Body of pancreas (tissue), 4 donors: Measurements from ENCODE around the gene TMEM178B. TPM values are rescaled to one million over a fixed set of nuclear protein-coding genes. Genes with fewer than 3 reads are reported as not detected.

Source experiments
- ATAC-seq: fragments of 150-250 bp; one replicate; pipeline ENCODE4 v1.9.1; 2016
- DNase-seq, 4 donors: peaks; one replicate each; pipeline ENCODE4 v3.0.0-alpha.2; 2019
- H3K27ac ChIP-seq, 4 donors: fragments of 200-600 bp; sonication (generic); 1 replicate in 3 of 4; 2 replicates in 1 of 4; pipeline versions ENCODE4 v1.5.1 to v1.6.1; 2016 to 2019; ENCODE audit warnings: mild to moderate bottlenecking in 1 of 4, mixed read lengths in 1 of 4, moderate library complexity in 1 of 4
- H3K27me3 ChIP-seq, 2 donors: fragments of 200-600 bp; sonication (generic); one replicate each; pipeline ENCODE4 v1.6.0; 2016; ENCODE audit warnings: mild to moderate bottlenecking in 1 of 2
- H3K36me3 ChIP-seq, 2 donors: fragments of 200-600 bp; sonication (generic); replicated peaks in 1 of 2; 2 replicates each; pipeline ENCODE4 v1.5.1; 2016; ENCODE audit warnings: low read depth in 2 of 2; ENCODE audit not compliant: insufficient read depth in 1 of 2
- H3K4me1 ChIP-seq: fragments of 200-600 bp; sonication (generic); one replicate; pipeline ENCODE4 v1.6.0; 2016
- H3K4me3 ChIP-seq, 2 donors: fragments of 200-600 bp; sonication (generic); 1 replicate in 1 of 2; 2 replicates in 1 of 2; pipeline ENCODE4 v1.5.1; 2016 to 2019
- H3K9me3 ChIP-seq, 3 donors: fragments of 200-600 bp; sonication (generic); 1 replicate in 2 of 3; 2 replicates in 1 of 3; pipeline ENCODE4 v1.5.1; 2016
- POLR2A ChIP-seq, 3 donors: fragments of 450-650 bp; IDR thresholded peaks; one replicate each; pipeline ENCODE4 v1.6.1; 2016; ENCODE audit warnings: antibody characterized with exemption in 3 of 3, mild to moderate bottlenecking in 2 of 3
- WGBS, 2 donors: methylation state at CpG; one replicate each; pipeline ENCODE4 v1.1.5; 2017; 5-methylcytosine and 5-hydroxymethylcytosine counted together
- intact Hi-C: fragments of 100-400 bp; cut with DNase I; formaldehyde crosslinking; loops from one replicate; pipeline ENCODE4 v1.15.1; 2023
- total RNA-seq, 2 donors: library from RNA; depleted of rRNA; stranded (reverse); fragments of >200 nt; gene quantifications; one replicate each; pipeline ENCODE4 v1.1.0, GENCODE V29; 2016
- TF ChIP-seq, protein P1 (sequence below), 7 experiments: fragments of 450-650 bp in 4 of 7; fragments of 200-600 bp in 3 of 7; sonication (generic) in 3 of 7; IDR thresholded peaks; one replicate each; pipeline ENCODE4 v1.5.1; 2016 to 2019; ENCODE audit warnings: antibody characterized with exemption in 7 of 7

TMEM178B gene
- total RNA-seq, 2 donors from 2014 or later: 1.0 to 11.9 TPM

DNA sequence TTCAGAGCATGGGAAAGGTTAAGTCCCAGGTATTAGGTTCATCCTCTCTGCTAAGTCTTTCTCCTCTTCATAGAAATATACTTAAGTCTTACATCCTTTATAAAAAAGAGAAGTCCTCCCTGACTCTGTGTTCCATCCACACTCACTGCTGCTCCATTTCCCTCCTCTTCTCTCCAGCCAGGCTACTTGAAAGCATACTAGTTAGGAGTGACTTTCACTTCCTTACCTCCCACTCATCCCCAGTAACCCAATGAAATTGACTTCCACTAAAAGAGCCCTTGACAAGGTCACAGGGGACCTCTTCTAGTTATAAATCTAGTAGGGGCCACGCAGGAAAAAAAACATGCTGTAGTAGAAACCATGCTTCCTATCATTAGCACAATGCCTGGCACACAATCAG, 344.2 kb downstream of the TMEM178B start:
- DNase-seq (no peak), ATAC-seq (no peak)
- TF ChIP-seq, protein P1, sequence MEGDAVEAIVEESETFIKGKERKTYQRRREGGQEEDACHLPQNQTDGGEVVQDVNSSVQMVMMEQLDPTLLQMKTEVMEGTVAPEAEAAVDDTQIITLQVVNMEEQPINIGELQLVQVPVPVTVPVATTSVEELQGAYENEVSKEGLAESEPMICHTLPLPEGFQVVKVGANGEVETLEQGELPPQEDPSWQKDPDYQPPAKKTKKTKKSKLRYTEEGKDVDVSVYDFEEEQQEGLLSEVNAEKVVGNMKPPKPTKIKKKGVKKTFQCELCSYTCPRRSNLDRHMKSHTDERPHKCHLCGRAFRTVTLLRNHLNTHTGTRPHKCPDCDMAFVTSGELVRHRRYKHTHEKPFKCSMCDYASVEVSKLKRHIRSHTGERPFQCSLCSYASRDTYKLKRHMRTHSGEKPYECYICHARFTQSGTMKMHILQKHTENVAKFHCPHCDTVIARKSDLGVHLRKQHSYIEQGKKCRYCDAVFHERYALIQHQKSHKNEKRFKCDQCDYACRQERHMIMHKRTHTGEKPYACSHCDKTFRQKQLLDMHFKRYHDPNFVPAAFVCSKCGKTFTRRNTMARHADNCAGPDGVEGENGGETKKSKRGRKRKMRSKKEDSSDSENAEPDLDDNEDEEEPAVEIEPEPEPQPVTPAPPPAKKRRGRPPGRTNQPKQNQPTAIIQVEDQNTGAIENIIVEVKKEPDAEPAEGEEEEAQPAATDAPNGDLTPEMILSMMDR (IDR thresholded peaks at IDR 0.05): no peak
- no peak for TF ChIP-seq POLR2A (IDR thresholded peaks at IDR 0.05)
- no peaks in the 10 kb centered on the region for H3K9me3 ChIP-seq
- H3K27ac ChIP-seq: no peak overlapping the region
- no peak overlapping the region for H3K4me3 ChIP-seq
- WGBS, 2 donors: 87 to 88% methylated on average over 1 of the region's 1 CpG
- intact Hi-C loops: no loop called here
- H3K36me3 ChIP-seq: no peaks in the 10 kb centered on the region
- H3K27me3 ChIP-seq: no peaks in the 10 kb centered on the region
- peaks cover 9% of the 10 kb centered on the region for H3K4me1 ChIP-seq

DNA sequence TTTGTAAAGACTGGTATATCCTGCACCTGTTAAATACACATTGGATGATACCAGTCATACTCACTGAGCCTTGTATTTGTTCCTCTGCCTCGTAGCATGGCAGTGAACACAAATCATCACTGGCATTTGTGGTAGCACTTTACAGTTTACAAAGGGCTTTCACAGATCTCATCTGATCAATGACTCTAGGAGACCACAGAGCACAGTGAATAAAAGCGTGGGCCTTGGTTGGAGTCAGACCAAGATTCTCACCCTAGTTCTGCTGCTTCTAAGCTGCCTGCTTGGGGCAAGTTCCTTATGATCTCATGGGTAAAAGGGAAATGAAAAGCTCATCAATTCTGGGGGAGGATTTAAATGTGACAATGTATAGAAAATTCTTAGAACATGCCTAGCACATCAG, 347.4 kb downstream of the TMEM178B start:
- H3K4me3 ChIP-seq: no peak overlapping the region
- H3K9me3 ChIP-seq: no peaks in the 10 kb centered on the region
- ATAC-seq (no peak), DNase-seq (no peak)
- H3K27ac ChIP-seq: no peak overlapping the region
- H3K27me3 ChIP-seq: no peaks in the 10 kb centered on the region
- TF ChIP-seq, protein P1 (IDR thresholded peaks at IDR 0.05): no peak
- no peak for TF ChIP-seq POLR2A (IDR thresholded peaks at IDR 0.05)
- 69 to 89% methylated on average over 2 of the region's 2 CpGs for WGBS, 2 donors
- intact Hi-C loops: no loop called here
- H3K36me3 ChIP-seq: no peaks in the 10 kb centered on the region
- H3K4me1 ChIP-seq: peaks cover 9% of the 10 kb centered on the region

DNA sequence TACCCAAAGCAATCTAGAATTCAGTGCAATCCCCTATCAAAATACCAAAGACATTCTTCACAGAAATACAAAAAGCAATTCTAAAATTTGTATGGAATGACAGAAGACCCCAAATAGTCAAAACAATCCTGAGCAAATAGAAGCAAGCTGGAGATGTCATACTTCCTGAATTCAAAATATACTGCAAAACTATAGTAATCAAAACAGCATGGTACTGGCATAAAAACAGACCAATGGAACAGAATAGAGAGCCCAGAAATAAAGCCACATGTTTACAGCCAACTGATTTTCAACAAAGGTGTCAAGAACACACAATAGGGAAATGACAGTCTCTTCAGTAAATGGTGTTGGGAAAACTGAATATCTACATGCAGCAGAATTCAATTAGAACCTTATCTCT, 353.3 kb downstream of the TMEM178B start:
- Histone ChIP-seq H3K27ac (no peak overlapping the region), H3K9me3 (no peaks in the 10 kb centered on the region), H3K36me3 (no peaks in the 10 kb centered on the region), H3K4me1 (no peaks in the 10 kb centered on the region), H3K4me3 (no peak overlapping the region), H3K27me3 (no peaks in the 10 kb centered on the region)
- DNase-seq (no peak), ATAC-seq (no peak)
- TF ChIP-seq, protein P1 (IDR thresholded peaks at IDR 0.05): no peak
- TF ChIP-seq POLR2A (IDR thresholded peaks at IDR 0.05): no peak
- intact Hi-C loops: no loop called here

DNA sequence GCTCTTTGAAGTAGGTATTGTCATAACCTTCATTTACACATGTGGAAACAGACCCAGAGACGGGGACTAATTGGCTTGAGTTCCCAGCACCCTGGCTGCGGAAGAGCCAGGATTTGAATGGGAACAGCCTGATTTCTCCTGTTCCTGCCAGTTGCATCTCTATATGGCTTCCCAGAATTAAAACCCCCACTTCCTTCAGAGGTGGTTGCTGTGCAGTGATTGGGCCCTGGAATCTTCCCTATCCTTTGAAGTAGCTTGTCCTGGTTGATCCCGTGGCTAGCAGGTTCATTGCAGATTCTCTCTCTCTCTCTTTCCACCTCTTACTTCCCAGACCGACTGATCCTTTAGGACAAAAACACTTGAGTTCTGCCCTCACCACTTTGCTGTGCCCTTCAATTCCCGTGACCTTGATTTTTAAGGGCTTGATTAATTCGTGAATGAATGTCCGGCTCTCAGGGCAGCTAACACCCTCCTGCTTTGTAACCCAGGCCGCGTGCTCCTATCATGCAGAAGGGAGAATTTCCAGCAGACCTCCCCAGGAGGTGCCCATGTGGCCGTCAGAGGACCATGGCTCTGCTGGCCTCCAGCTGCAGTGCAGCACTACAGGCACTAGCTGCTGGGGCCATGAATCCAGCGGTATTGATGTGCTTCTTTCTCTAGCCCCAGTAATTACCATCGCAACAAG, 356.7 kb downstream of the TMEM178B start:
- 37 to 40% methylated on average over 12 of the region's 12 CpGs for WGBS, 2 donors
- Histone ChIP-seq H3K36me3 (no peaks in the 10 kb centered on the region), H3K4me1 (no peaks in the 10 kb centered on the region), H3K27me3 (no peaks in the 10 kb centered on the region), H3K4me3 (no peak overlapping the region), H3K27ac (no peak overlapping the region), H3K9me3 (no peaks in the 10 kb centered on the region)
- no peak for TF ChIP-seq POLR2A (IDR thresholded peaks at IDR 0.05)
- TF ChIP-seq, protein P1 (IDR thresholded peaks at IDR 0.05): no peak
- intact Hi-C loops: no loop called here
- DNase-seq: peak in 2 of 4 donors; percentile 27 to 30
- no peak for ATAC-seq

DNA sequence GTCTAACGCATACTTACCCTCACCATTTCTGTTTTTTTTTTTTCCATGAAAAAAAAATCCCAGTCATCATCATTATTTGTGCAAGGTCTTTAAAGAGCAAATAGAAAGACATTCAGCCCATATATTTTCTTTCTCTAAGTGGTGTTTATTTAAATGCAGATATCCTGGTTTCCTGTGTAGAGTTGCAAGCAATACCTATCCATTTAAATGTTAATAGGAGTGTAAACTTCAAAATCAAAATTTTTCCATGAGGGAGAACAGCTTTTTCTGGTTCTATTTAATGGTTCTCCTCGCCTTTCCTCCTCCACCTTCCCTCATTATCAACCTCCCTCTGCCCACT, 357.2 kb downstream of the TMEM178B start:
- Histone ChIP-seq H3K27me3 (no peaks in the 10 kb centered on the region), H3K4me1 (no peaks in the 10 kb centered on the region), H3K27ac (no peak overlapping the region), H3K9me3 (no peaks in the 10 kb centered on the region), H3K36me3 (no peaks in the 10 kb centered on the region), H3K4me3 (no peak overlapping the region)
- ATAC-seq: no peak
- 58 to 63% methylated on average over 2 of the region's 2 CpGs for WGBS, 2 donors
- TF ChIP-seq POLR2A (IDR thresholded peaks at IDR 0.05): no peak
- TF ChIP-seq, protein P1 (IDR thresholded peaks at IDR 0.05): no peak
- intact Hi-C loops: no loop called here
- DNase-seq: no peak
